ENCODE results near the gene ARHGAP10.

Gene ARHGAP10

GRCh38 chr4:147964266-147964880 is 232.5 kb downstream of the ARHGAP10 start:
- no peak overlapping the region for H3K4me3 ChIP-seq (ENCODE audit: low read depth in 1 of 2, low read length in 2 of 2)
- no peak overlapping the region for H3K4me2 ChIP-seq (ENCODE audit: insufficient read depth, low read length)
- H3K9ac ChIP-seq (ENCODE audit: low read depth, low read length), result no peak overlapping the region
- no peak overlapping the region for H3K27ac ChIP-seq (ENCODE audit: low read length)
- no peak overlapping the region for H2AFZ ChIP-seq (ENCODE audit: low read depth, low read length)
- no peak for ATAC-seq (ENCODE audit: insufficient read depth, low read depth)
- no peaks in the 10 kb centered on the region for H3K79me2 ChIP-seq (ENCODE audit: insufficient read depth, low read length)
- no peaks in the 10 kb centered on the region for H3K9me3 ChIP-seq (ENCODE audit: insufficient read depth, low read length, severe bottlenecking)
- DNase-seq, result no peak
- TF ChIP-seq EZH2 (IDR thresholded peaks at IDR 0.05; ENCODE audit: borderline replicate concordance, low read depth, low read length, severe bottlenecking), result no peak
- no peak for TF ChIP-seq CTCF (IDR thresholded peaks at IDR 0.05; ENCODE audit: borderline replicate concordance, extremely low read depth, low read length, poor library complexity, severe bottlenecking)
- H4K20me1 ChIP-seq (ENCODE audit: insufficient read depth, low read length), result no peaks in the 10 kb centered on the region
- no peaks in the 10 kb centered on the region for H3K4me1 ChIP-seq (ENCODE audit: insufficient read depth, low read length)
- no peaks in the 10 kb centered on the region for H3K27me3 ChIP-seq (ENCODE audit: insufficient read depth, low read length, poor library complexity)
- H3K36me3 ChIP-seq (ENCODE audit: insufficient read depth, low read length), result no peaks in the 10 kb centered on the region

GRCh38 chr4:147965056-147965455 is 233.2 kb downstream of the ARHGAP10 start:
- H3K27me3 ChIP-seq (ENCODE audit: insufficient read depth, low read length, poor library complexity), result no peaks in the 10 kb centered on the region
- no peaks in the 10 kb centered on the region for H3K9me3 ChIP-seq (ENCODE audit: insufficient read depth, low read length, severe bottlenecking)
- no peaks in the 10 kb centered on the region for H4K20me1 ChIP-seq (ENCODE audit: insufficient read depth, low read length)
- H3K4me1 ChIP-seq (ENCODE audit: insufficient read depth, low read length), result no peaks in the 10 kb centered on the region
- ATAC-seq (ENCODE audit: insufficient read depth, low read depth), result no peak
- H3K9ac ChIP-seq (ENCODE audit: low read depth, low read length), result no peak overlapping the region
- TF ChIP-seq CTCF (IDR thresholded peaks at IDR 0.05; ENCODE audit: borderline replicate concordance, extremely low read depth, low read length, poor library complexity, severe bottlenecking), result no peak
- TF ChIP-seq EZH2 (IDR thresholded peaks at IDR 0.05; ENCODE audit: borderline replicate concordance, low read depth, low read length, severe bottlenecking), result no peak
- H3K4me3 ChIP-seq (ENCODE audit: low read depth in 1 of 2, low read length in 2 of 2), result no peak overlapping the region
- H3K4me2 ChIP-seq (ENCODE audit: insufficient read depth, low read length), result no peak overlapping the region
- no peaks in the 10 kb centered on the region for H3K79me2 ChIP-seq (ENCODE audit: insufficient read depth, low read length)
- H2AFZ ChIP-seq (ENCODE audit: low read depth, low read length), result no peak overlapping the region
- H3K36me3 ChIP-seq (ENCODE audit: insufficient read depth, low read length), result no peaks in the 10 kb centered on the region
- H3K27ac ChIP-seq (ENCODE audit: low read length), result no peak overlapping the region
- DNase-seq, result no peak

GRCh38 chr4:147965873-147966272 is 234.0 kb downstream of the ARHGAP10 start:
- no peaks in the 10 kb centered on the region for H3K36me3 ChIP-seq (ENCODE audit: insufficient read depth, low read length)
- DNase-seq (no peak), ATAC-seq (ENCODE audit: insufficient read depth, low read depth) (no peak)
- H3K4me1 ChIP-seq (ENCODE audit: insufficient read depth, low read length), result no peaks in the 10 kb centered on the region
- no peaks in the 10 kb centered on the region for H3K27me3 ChIP-seq (ENCODE audit: insufficient read depth, low read length, poor library complexity)
- no peak for TF ChIP-seq CTCF (IDR thresholded peaks at IDR 0.05; ENCODE audit: borderline replicate concordance, extremely low read depth, low read length, poor library complexity, severe bottlenecking)
- TF ChIP-seq EZH2 (IDR thresholded peaks at IDR 0.05; ENCODE audit: borderline replicate concordance, low read depth, low read length, severe bottlenecking), result no peak
- H4K20me1 ChIP-seq (ENCODE audit: insufficient read depth, low read length), result no peaks in the 10 kb centered on the region
- H3K9me3 ChIP-seq (ENCODE audit: insufficient read depth, low read length, severe bottlenecking), result no peaks in the 10 kb centered on the region
- no peak overlapping the region for H3K4me3 ChIP-seq (ENCODE audit: low read depth in 1 of 2, low read length in 2 of 2)
- no peak overlapping the region for H3K4me2 ChIP-seq (ENCODE audit: insufficient read depth, low read length)
- no peak overlapping the region for H3K9ac ChIP-seq (ENCODE audit: low read depth, low read length)
- no peak overlapping the region for H3K27ac ChIP-seq (ENCODE audit: low read length)
- H3K79me2 ChIP-seq (ENCODE audit: insufficient read depth, low read length), result no peaks in the 10 kb centered on the region
- no peak overlapping the region for H2AFZ ChIP-seq (ENCODE audit: low read depth, low read length)

All from DND-41 (cell line).